22Rv1 (cell line): ENCODE measurements around the gene FARSA.

Experiments
- CTCF ChIP-seq: fragments of 450-650 bp; IDR thresholded peaks from 2 replicates; pipeline ENCODE4 v1.5.1; 2017; ENCODE audit warnings: mild to moderate bottlenecking
- ZFX ChIP-seq: fragments of 450-650 bp; IDR thresholded peaks from 2 replicates; pipeline ENCODE4 v1.6.1; 2017; ENCODE audit warnings: antibody characterized with exemption, borderline replicate concordance

GRCh38 chr19:12943437-12944044 lies 10.0 kb upstream of the FARSA start:
- TF ChIP-seq CTCF (no peak), ZFX (no peak)
